Activated CD8-positive, alpha-beta memory T cell treated with anti-CD3 and anti-CD28 coated beads for 4 hours (primary cell): ENCODE data around the gene CDKAL1.
"Not testable (repeated sequence)": the region's sequence is repeated elsewhere in the genome, so short reads cannot be mapped to it uniquely, and the experiment has no call there.

ENCODE experiments used
- DNase-seq, 2 donors: peaks; one replicate each; pipeline ENCODE4 v3.0.0-alpha.2; 2020; ENCODE audit warnings: low read depth in 2 of 2

Gene CDKAL1

GRCh38 chr6:21208081-21208795 lies 674.0 kb downstream of the CDKAL1 start:
- DNase-seq: no peak

GRCh38 chr6:21208796-21209186 lies 674.5 kb downstream of the CDKAL1 start:
- DNase-seq: no peak

DNA sequence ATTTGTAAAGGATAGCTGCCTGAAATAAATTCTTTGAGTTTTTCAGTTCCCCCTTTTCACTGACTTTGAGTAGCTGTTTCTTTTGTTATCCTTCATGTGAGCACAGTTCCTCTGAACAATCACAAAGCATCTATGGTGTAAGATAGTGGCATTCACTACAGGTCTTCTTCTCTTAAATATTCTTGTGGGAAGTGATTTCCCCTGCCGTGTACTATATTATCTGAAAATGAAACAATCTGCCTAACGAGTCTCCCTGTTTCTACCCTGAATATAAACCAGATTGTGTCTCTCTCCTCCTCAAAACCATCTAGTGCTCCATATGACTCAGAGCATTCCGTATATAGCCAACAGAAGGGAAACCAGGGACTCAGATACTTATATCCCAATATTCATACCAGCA lies 679.2 kb downstream of the CDKAL1 start:
- no peak for DNase-seq

DNA sequence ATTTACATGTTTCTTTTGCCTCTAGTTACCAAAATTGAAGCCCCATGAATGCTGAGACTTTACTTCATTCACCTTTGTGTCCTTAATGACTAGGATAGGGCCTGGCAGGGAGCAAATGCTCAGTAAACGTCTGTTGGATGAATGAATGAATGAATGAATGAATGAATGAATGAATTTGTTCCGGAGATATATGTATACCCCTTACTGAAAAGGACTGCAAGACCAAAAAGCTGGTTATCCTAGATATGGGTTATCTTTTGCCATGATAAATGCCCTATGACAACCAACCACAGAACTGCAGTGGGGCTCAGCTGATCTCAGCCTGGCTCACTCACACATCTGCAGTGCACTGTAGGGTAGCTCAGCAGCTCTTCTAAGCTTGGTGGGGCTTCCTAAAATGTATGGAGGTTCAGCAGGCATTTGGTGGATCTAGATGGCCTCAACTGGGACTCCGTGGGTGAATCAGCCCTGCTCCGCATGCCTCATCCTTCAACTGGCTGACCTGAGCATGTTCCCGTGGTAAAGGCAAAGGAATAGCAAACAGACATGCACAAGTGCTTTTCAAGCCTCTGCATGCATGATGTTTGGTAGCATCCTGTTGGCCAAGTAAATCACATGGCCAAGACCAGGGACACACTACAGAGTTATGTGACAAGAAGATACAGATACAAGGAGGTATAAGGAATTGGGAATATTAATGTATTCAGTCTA lies 680.6 kb downstream of the CDKAL1 start:
- DNase-seq: no peak

DNA sequence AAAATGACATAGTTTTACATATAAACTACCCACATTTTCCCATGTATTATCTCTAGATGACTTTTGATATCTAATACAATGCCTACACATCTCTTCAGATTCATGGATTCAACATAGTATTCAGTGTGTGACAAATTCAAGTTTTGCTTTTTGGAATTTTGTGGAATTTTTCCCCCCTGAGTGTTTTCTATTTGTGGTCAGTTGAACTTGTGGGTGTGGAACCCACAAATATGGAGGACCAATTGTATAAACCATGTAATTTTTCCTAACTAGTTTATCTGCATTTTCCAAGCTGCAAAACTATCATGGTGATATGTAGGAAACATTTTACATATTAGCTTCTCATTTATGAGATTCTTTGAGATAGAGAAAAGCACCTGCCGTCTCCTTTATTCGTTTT lies 685.0 kb downstream of the CDKAL1 start:
- DNase-seq: no peak

DNA sequence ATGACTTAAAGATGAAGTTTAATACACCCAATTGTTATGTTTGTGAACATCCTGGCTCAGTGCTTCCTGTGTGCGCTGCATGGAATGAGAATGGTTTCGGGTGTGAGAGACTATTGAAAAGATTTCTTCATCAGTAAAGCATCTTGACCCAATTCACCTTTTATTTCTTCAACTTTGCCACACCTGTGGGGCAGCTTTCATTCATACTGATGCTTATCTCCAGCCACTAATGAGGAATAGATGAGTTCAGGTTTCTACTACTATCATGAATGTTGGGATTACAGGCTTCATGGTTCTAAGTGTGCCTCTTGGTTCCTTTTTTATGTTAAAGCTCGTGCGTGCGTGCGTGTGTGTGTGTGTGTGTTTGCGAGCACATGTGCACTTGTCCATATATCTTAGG lies 685.6 kb downstream of the CDKAL1 start:
- DNase-seq: no peak

DNA sequence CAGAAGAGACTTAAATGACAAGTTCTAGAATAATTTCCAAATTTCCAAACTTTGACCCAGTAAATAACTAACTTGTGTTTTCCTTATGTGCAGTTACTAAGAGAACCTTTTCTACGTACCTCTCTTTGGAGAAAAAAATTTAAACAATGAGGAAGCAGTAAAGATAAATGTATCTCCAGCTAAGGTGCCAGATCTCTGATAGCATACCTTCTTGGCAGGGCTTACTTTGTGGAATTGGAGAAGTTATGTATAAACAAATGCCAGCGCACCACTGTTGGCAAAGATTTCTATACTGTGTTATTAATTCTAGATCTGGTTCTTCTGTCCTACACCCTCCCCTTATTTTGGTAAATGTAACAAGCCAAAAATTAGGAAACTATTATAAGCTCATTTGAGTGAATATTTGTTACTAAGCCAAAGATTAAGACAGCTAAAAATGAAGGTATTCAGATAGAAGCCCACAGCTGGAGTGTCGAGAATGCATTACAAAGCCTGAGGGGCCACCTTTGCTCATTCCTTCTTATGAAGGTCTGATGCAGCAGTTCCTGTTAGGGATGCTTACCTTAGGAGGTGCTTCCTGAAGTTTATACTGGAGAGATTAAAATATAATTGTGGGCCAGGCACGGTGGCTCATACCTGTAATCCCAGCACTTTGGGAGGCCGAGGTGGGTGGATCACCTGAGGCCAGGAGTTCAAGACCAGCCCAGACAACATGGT lies 686.2 kb downstream of the CDKAL1 start:
- DNase-seq: no peak

DNA sequence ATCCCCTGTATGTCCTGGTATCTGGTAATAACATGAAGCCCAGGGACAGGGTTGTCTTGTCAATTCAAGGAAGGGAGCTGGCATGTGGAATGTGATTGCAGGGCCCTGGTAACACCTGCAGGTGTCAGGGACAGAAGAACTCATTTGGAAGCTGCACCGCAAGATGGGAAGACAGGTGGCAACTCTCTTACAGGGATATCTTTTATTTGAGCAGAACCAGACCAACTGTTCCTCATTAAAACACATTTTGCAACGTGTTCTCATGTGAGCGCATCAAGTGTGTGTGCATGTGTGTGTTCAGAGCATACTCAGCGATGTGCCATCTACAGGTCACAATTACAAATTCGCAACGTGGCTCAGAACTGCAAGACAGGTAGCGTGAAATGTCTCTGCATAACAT lies 688.4 kb downstream of the CDKAL1 start:
- no peak for DNase-seq

DNA sequence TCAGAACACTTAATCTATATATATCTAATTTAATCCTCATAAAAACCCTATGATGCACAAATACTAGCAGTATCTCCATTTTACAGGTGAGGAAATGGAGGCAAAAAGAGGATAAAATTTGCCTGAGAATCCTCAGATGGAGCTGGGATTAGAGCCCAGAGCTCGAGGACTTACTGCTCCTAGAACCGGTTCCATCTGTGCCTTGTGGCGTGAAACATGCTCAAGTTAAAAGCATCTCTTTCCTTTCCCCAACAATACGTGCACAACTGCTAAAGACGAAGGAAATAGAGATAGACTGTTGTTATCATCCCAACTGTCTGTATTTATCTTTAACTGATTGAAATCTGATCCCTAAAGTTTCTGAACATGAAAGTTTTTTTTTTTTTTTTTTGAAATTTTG lies 691.7 kb downstream of the CDKAL1 start:
- DNase-seq: no peak

DNA sequence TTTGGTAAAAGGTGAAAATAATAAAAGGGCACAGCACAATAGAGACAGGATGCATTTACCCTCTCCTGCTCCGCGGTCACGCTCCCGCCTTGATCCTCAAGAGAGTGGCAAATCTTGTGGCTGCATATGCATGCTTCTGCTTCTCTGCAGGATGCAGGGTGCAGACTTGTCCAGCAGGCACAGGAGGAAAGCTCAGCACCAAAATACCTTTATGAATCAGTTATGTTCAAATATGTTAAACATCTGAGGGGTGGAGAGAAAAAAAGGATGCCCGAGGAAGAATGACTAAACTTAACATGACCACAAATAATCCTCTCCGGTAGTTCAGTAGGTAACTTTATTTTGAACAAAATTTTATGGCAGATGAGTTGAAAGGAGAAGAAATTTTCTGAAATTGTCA lies 693.2 kb downstream of the CDKAL1 start:
- no peak for DNase-seq

GRCh38 chr6:21228411-21228810 lies 694.2 kb downstream of the CDKAL1 start:
- no peak for DNase-seq

- no peak for DNase-seq
Measured at GRCh38 chr6:21228876-21229460, 694.7 kb downstream of the CDKAL1 start.

GRCh38 chr6:21230536-21230935 lies 696.3 kb downstream of the CDKAL1 start:
- DNase-seq: no peak

- DNase-seq: no peak
Measured at GRCh38 chr6:21235162-21235561, 700.9 kb downstream of the CDKAL1 start.

GRCh38 chr6:21238208-21238607 lies 704.0 kb downstream of the CDKAL1 start:
- DNase-seq: no peak

DNA sequence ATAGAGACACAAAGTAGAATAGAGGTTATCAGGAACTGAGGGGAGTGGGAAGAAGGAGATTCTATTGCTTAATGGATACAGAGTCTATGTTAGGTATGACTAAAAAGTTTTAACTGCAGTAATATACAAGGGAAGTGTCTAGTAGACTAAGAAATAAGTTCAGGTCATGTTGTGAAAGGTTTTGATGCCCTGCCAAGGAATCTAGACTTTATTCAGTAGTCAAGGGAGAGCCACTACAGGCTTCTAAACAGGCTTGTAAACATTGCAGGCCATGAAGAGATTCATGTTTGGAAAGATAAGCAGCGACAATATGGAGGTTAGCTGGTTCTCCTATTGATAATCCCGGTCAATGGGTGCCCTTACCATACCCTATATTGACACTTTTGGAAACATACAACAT lies 706.5 kb downstream of the CDKAL1 start:
- no peak for DNase-seq

GRCh38 chr6:21241231-21242130 lies 707.2 kb downstream of the CDKAL1 start:
- no peak for DNase-seq

DNA sequence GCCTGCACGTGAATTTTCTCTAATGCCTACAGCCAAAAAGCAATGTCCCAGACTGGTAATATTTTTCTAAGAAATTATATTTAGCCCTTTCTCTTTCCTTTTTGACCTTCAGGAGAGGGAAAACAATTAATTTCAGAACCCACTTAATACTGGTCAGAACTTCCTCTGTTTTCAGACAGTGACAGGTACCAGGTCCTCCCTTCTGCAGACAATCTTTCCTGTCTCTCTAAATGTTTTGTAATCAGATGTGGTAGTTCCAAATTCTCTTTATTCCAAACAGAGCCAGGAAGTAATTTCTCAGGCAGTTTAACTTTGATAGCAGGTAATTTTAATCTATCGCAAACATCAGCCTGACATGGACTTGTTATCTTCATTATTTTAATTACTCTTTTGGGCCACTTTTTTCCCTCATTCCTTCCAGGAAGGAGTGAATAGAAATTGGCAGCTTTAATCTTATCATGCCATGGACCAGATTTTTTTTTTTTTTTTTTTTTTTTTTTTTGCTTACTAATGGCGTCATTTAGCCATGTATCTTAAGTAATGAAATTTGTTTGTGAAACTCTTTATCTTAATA lies 710.7 kb downstream of the CDKAL1 start:
- DNase-seq: no peak

GRCh38 chr6:21245488-21245887 lies 711.2 kb downstream of the CDKAL1 start:
- DNase-seq: no peak

DNA sequence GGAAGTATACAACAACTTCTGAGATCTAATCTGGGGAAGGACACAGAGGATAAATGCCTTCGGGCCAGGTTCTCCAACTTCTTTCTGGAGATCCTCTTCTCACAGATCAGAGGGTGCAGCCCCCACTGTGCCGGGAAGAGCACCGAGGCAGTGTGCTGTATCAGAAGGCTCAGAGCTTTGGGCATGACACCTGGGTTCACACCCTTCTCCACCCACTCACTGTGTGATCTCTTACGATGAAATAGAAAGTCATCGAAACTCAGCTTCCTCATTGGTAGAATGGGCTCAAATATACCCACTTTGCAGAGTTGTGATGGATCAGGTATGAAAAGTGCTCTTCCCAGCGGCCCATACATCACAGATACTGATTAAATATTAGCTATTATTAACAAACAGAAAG lies 711.8 kb downstream of the CDKAL1 start:
- no peak for DNase-seq

DNA sequence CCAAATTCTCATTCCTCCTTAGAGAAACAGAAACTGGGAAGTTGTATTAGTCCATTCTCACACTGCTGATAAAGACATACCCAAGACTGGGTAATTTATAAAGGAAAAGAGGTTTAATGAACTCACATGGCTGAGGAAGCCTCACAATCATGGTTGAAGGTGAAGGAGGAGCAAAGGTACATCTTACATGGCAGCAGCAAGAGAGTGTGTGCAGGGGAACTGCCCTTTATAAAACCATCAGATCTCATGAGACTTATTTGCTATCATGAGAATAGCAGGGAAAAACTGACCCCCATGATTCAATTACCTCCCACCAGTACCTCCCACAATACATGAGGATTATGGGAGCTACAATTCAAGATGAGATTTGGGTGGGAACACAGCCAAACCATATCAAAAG lies 720.2 kb downstream of the CDKAL1 start:
- DNase-seq: not testable (repeated sequence)
